Caco-2 (cell line): Measurements from ENCODE around the gene ABCA5. TPM values are rescaled to one million over a fixed set of nuclear protein-coding genes. Genes with fewer than 3 reads are reported as not detected.

ENCODE experiments used
- BruUV-seq: library from RNA; stranded (reverse); fragments of 400-500 nt; replicated peaks from 2 replicates; lab custom pipeline; 2021; lab: Mats Ljungman, UMichigan
- CTCF ChIA-PET: fragments of 300-600 bp; sonication (Branson Sonifier 250); formaldehyde crosslinking; loops from one replicate; lab custom pipeline; 2022; ENCODE audit warnings: antibody characterized with exemption; lab: Charles Lee
- POLR2A ChIA-PET: fragments of 300-600 bp; sonication (Branson Sonifier 250); formaldehyde crosslinking; loops from one replicate; lab custom pipeline; 2022; ENCODE audit warnings: antibody characterized with exemption; lab: Charles Lee
- DNase-seq, 2 experiments: peaks; one replicate each; pipeline versions ENCODE4 v3.0.0 to v3.0.0-alpha.2; 2020 to 2022
- H3K27me3 ChIP-seq: replicated peaks from 2 replicates; pipeline ENCODE4 v1.6.0; 2011; ENCODE audit warnings: low read length; ENCODE audit not compliant: control insufficient read depth, insufficient read depth
- H3K36me3 ChIP-seq: 2 replicates; pipeline ENCODE4 v1.5.1; 2011; ENCODE audit warnings: low read length; ENCODE audit not compliant: control insufficient read depth, insufficient read depth
- H3K4me1 ChIP-seq: fragments of 250-450 bp; sonication (Bioruptor Pico); 2 replicates; pipeline ENCODE4 v1.5.1; 2020; ENCODE audit warnings: mild to moderate bottlenecking
- H3K4me3 ChIP-seq: 2 replicates; pipeline ENCODE4 v1.5.1; 2011; ENCODE audit warnings: low read depth, mild to moderate bottlenecking, control low read depth, low read length
- H3K9me3 ChIP-seq: fragments of 250-450 bp; sonication (Bioruptor Pico); 2 replicates; pipeline ENCODE4 v1.5.1; 2020; ENCODE audit warnings: mild to moderate bottlenecking, moderate library complexity
- H3K27ac Mint-ChIP-seq: one replicate; pipeline ENCODE4 v1.8.0; 2022; ENCODE audit warnings: mixed read lengths; ENCODE audit not compliant: unreplicated experiment
- H3K27me3 Mint-ChIP-seq: one replicate; pipeline ENCODE4 v1.8.0; 2022; ENCODE audit warnings: mixed read lengths; ENCODE audit not compliant: insufficient read depth, unreplicated experiment
- H3K36me3 Mint-ChIP-seq: one replicate; pipeline ENCODE4 v1.8.0; 2022; ENCODE audit warnings: mild to moderate bottlenecking, mixed read lengths; ENCODE audit not compliant: insufficient read depth, unreplicated experiment
- H3K4me1 Mint-ChIP-seq: one replicate; pipeline ENCODE4 v1.8.0; 2022; ENCODE audit warnings: low read depth, mixed read lengths; ENCODE audit not compliant: unreplicated experiment
- H3K4me3 Mint-ChIP-seq: one replicate; pipeline ENCODE4 v1.8.0; 2022; ENCODE audit warnings: mild to moderate bottlenecking, moderate library complexity, mixed read lengths; ENCODE audit not compliant: unreplicated experiment
- H3K9me3 Mint-ChIP-seq: one replicate; pipeline ENCODE4 v1.8.0; 2022; ENCODE audit warnings: mixed read lengths; ENCODE audit not compliant: unreplicated experiment
- CTCF ChIP-seq, 2 experiments: fragments of 200-600 bp in 1 of 2; IDR thresholded peaks; 1 replicate in 1 of 2; 2 replicates in 1 of 2; pipeline versions ENCODE4 v1.5.1 to v1.8.0; 2011 to 2022; ENCODE audit warnings: antibody characterized with exemption in 1 of 2, control low read depth in 1 of 2, inconsistent platforms in 1 of 2, low read depth in 1 of 2, low read length in 1 of 2, mild to moderate bottlenecking in 1 of 2, moderate library complexity in 1 of 2; ENCODE audit not compliant: insufficient read depth in 1 of 2, severe bottlenecking in 1 of 2, unreplicated experiment in 1 of 2
- intact Hi-C: fragments of 100-400 bp; cut with micrococcal nuclease; formaldehyde crosslinking; loops from one replicate; pipeline ENCODE4 v1.10.0; 2022; ENCODE audit not compliant: unreplicated experiment
- total RNA-seq: library from RNA; stranded (reverse); gene quantifications from 2 replicates; pipeline ENCODE4 v1.2.3, GENCODE V29; 2022

The ABCA5 gene
- total RNA-seq, 1 experiment from 2014 or later = 11.0 TPM

DNA sequence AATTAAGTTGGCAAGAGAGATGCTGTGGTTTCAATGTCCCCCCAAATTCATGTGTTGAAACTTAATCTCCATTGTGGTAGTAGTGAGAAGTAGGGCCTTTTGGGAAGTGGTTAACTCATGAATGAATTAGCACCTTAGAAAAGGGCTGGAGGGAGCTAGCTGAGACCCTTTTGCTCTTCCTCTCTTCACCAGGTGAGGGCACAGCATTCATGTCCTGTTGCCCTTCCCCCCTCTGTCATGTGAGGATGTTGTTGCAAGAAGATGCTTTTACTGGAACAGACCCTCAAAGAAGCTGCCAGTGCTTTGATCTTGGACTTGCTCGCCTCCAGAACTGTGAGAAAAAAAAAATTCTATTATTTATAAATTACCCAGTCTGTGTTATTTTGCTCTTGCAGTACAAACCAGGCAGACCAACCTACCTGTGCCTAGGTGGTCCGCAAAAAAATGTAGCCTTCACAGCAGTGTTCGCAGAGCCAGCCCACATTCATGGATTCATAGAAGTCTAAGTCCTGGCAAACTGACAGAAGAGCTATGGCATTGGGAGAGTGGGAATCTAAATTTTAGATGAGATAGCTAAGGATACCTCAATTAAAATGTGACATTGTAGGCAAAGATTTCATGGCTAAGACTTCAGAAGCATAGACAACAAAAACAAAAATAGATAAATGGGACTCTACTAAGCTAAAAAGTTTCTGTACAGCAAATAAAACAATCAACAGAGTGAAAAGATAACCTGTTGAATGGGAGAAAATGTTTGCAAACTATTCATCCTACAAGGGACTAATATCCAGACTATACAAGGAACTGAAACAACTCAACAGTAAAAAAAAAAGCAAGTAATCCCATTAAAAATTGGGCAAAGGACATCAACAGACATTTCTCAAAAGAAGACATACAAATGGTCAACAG, 32.0 kb upstream of the ABCA5 start:
- no peak overlapping the region for H3K4me3 ChIP-seq
- H3K9me3 Mint-ChIP-seq = no peaks in the 10 kb centered on the region
- no peak overlapping the region for H3K27ac Mint-ChIP-seq
- H3K36me3 ChIP-seq = no peaks in the 10 kb centered on the region
- no peaks in the 10 kb centered on the region for H3K27me3 Mint-ChIP-seq
- peak; percentile 38 to 62 for DNase-seq
- H3K4me3 Mint-ChIP-seq = no peak overlapping the region
- POLR2A ChIA-PET = no interaction called here
- intact Hi-C loops = loop anchor here (1.0 kb wide), 2 partner anchors 35 to 164 kb away; no protein-coding TSS in a partner anchor
- no TSS peak for BruUV-seq
- peak; percentile 56 to 82 for TF ChIP-seq CTCF (IDR thresholded peaks at IDR 0.05; ENCODE audit: insufficient read depth in 1 of 2, low read depth in 1 of 2, low read length in 1 of 2, severe bottlenecking in 1 of 2, unreplicated experiment in 1 of 2)
- H3K27me3 ChIP-seq = no peaks in the 10 kb centered on the region
- no peaks in the 10 kb centered on the region for H3K9me3 ChIP-seq
- no peaks in the 10 kb centered on the region for H3K36me3 Mint-ChIP-seq
- no peaks in the 10 kb centered on the region for H3K4me1 ChIP-seq
- H3K4me1 Mint-ChIP-seq = no peaks in the 10 kb centered on the region
- CTCF ChIA-PET = interaction anchor here (0.6 to 1.9 kb wide), 10 partner anchors 17 to 757 kb away, joined by 3 to 17 read pairs (median 4); partner anchors contain the start of gene MAP2K6

- ChIA-PET POLR2A (no interaction called here), CTCF (interaction anchor here (1.6 kb wide), 1 partner anchor 57 kb away, joined by 4 read pairs; the partner anchor contains the start of gene MAP2K6)
- Histone ChIP-seq H3K9me3 (no peaks in the 10 kb centered on the region), H3K4me1 (no peaks in the 10 kb centered on the region), H3K36me3 (no peaks in the 10 kb centered on the region), H3K4me3 (no peak overlapping the region), H3K27me3 (no peaks in the 10 kb centered on the region)
- H3K4me1 Mint-ChIP-seq = no peaks in the 10 kb centered on the region
- peaks cover 2% of the 10 kb centered on the region for H3K27me3 Mint-ChIP-seq
- H3K4me3 Mint-ChIP-seq = no peak overlapping the region
- peak in 1 of 2 experiments; percentile 13 for DNase-seq
- TF ChIP-seq CTCF (IDR thresholded peaks at IDR 0.05; ENCODE audit: insufficient read depth in 1 of 2, low read depth in 1 of 2, low read length in 1 of 2, severe bottlenecking in 1 of 2, unreplicated experiment in 1 of 2) = peak in 1 of 2 experiments; percentile 25
- H3K27ac Mint-ChIP-seq = no peak overlapping the region
- H3K9me3 Mint-ChIP-seq = no peaks in the 10 kb centered on the region
- intact Hi-C loops = loop anchor here (1.0 kb wide), 3 partner anchors 22 to 166 kb away; no protein-coding TSS in a partner anchor
- BruUV-seq = no TSS peak
- H3K36me3 Mint-ChIP-seq = no peaks in the 10 kb centered on the region
These were observed 30.8 kb upstream of the ABCA5 start for GRCh38 chr17:69357701-69358100.

DNA sequence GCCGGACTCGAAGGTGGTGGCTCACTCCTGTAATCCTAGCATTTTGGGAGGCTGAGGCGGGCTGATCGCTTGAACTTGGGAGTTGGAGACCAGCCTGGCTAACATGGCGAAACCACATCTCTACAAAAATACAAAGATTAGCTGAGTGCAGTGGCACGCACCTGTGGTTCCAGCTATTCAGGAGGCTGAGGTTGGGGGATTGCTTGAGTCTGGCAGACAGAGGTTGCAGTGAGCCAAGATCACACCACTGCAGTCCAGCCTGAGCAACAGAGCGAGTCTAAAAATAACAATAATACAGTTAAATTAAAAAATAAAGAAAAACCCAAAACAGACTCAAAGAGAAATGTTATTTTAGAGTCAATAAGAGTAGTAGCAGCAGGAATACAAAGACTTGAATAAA, 29.7 kb upstream of the ABCA5 start:
- H3K27me3 Mint-ChIP-seq = peaks cover 7% of the 10 kb centered on the region
- BruUV-seq = no TSS peak
- Histone ChIP-seq H3K27me3 (no peaks in the 10 kb centered on the region; the same call in 1 of the 2 replicates), H3K4me3 (no peak overlapping the region), H3K9me3 (no peaks in the 10 kb centered on the region), H3K4me1 (no peaks in the 10 kb centered on the region), H3K36me3 (no peaks in the 10 kb centered on the region)
- no peaks in the 10 kb centered on the region for H3K36me3 Mint-ChIP-seq
- intact Hi-C loops = loop anchor here (1.0 kb wide), 1 partner anchor 21 kb away; no protein-coding TSS in a partner anchor
- POLR2A ChIA-PET = no interaction called here
- CTCF ChIA-PET = no interaction called here
- no peaks in the 10 kb centered on the region for H3K9me3 Mint-ChIP-seq
- no peak for DNase-seq
- no peaks in the 10 kb centered on the region for H3K4me1 Mint-ChIP-seq
- H3K4me3 Mint-ChIP-seq = no peak overlapping the region
- no peak overlapping the region for H3K27ac Mint-ChIP-seq
- no peak for TF ChIP-seq CTCF (IDR thresholded peaks at IDR 0.05; ENCODE audit: insufficient read depth in 1 of 2, low read depth in 1 of 2, low read length in 1 of 2, severe bottlenecking in 1 of 2, unreplicated experiment in 1 of 2)
